ENCODE data around the gene RHOC. TPM values are rescaled to one million over a fixed set of nuclear protein-coding genes. Genes with fewer than 3 reads are reported as not detected.

The RHOC gene
- polyA plus RNA-seq, 1 of the 3 experiments (the other 2 are of a cell fraction): 1,028 TPM

- TF ChIP-seq RCOR1 (IDR thresholded peaks at IDR 0.05; ENCODE audit: low read length) (no peak), YY1 (IDR thresholded peaks at IDR 0.05; ENCODE audit: low read depth) (no peak), RXRA (IDR thresholded peaks at IDR 0.05; ENCODE audit: borderline replicate concordance, low read depth) (no peak), ELF1 (IDR thresholded peaks at IDR 0.05) (no peak)
Observed at GRCh38 chr1:112696578-112697314, 10.2 kb downstream of the RHOC start (continued).

DNA sequence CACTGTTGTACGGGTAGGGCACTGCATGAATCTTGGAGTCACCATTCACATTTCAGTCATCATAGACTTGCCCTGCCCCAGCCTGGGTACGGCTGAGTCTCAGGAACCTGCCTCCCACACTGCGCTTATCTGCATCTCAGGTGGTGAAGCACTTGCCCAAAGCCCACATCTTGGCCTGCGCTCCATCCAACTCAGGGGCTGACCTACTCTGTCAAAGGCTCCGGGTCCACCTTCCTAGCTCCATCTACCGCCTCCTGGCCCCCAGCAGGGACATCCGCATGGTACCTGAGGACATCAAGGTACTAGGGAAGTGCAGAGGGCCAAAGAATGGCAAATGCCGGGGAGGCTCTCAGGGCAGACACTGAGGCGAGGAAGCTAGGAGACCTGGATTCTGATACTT lies 11.7 kb downstream of the RHOC start:
- no peak overlapping the region for H3K4me2 ChIP-seq
- H3K27me3 ChIP-seq (ENCODE audit: insufficient read depth): no peaks in the 10 kb centered on the region
- no peaks in the 10 kb centered on the region for H3K9me2 ChIP-seq
- peaks cover 29 to 55% of the 10 kb centered on the region in 2 experiments for H3K36me3 ChIP-seq (replicated peaks in 1 of 2; ENCODE audit: control insufficient read depth in 1 of 2, insufficient read depth in 2 of 2, low read length in 1 of 2)
- DNase-seq: no peak
- H2AFZ ChIP-seq (ENCODE audit: low read depth): no peak overlapping the region
- H3K9me3 ChIP-seq: no peaks in the 10 kb centered on the region
- H3K4me1 ChIP-seq (ENCODE audit: control insufficient read depth in 1 of 2, insufficient read depth in 2 of 2, low read depth in 1 of 2, low read length in 1 of 2): peaks cover 10% of the 10 kb centered on the region in 2 experiments; a peak in 3 of 4 replicates
- no peak overlapping the region for H3K27ac ChIP-seq (ENCODE audit: low read depth in 2 of 2, low read length in 1 of 2)
- H3K9ac ChIP-seq: no peak overlapping the region
- no peaks in the 10 kb centered on the region; the same call in 1 of the 2 replicates for H4K20me1 ChIP-seq (ENCODE audit: insufficient read depth)
- no peaks in the 10 kb centered on the region for H3K79me2 ChIP-seq (ENCODE audit: insufficient read depth)
- TF ChIP-seq GABPA (IDR thresholded peaks at IDR 0.05; ENCODE audit: low read depth) (no peak), JUND (IDR thresholded peaks at IDR 0.05) (no peak), FOXM1 (IDR thresholded peaks at IDR 0.05; ENCODE audit: low read depth) (no peak), RAD21 (IDR thresholded peaks at IDR 0.05; ENCODE audit: low read length) (no peak), USF1 (IDR thresholded peaks at IDR 0.05; ENCODE audit: borderline replicate concordance, low read depth) (no peak), MXI1 (IDR thresholded peaks at IDR 0.05; ENCODE audit: low read depth, low read length) (no peak), MAX (IDR thresholded peaks at IDR 0.05; ENCODE audit: low read depth) (no peak), SIN3A (IDR thresholded peaks at IDR 0.05; ENCODE audit: borderline replicate concordance, low read depth, low read length) (no peak), ELF1 (IDR thresholded peaks at IDR 0.05) (no peak), EZH2phosphoT487 (IDR thresholded peaks at IDR 0.05; ENCODE audit: borderline replicate concordance, low read depth) (no peak), CTCF (IDR thresholded peaks at IDR 0.05) (no peak), NFIC (IDR thresholded peaks at IDR 0.05; ENCODE audit: borderline replicate concordance) (no peak), MEF2A (IDR thresholded peaks at IDR 0.05; ENCODE audit: borderline replicate concordance, low read depth) (no peak), CHD2 (IDR thresholded peaks at IDR 0.05; ENCODE audit: low read length, partially characterized antibody) (no peak), TAF1 (IDR thresholded peaks at IDR 0.05; ENCODE audit: borderline replicate concordance, low read depth, low read length) (no peak)
- TF ChIP-seq, protein P1, sequence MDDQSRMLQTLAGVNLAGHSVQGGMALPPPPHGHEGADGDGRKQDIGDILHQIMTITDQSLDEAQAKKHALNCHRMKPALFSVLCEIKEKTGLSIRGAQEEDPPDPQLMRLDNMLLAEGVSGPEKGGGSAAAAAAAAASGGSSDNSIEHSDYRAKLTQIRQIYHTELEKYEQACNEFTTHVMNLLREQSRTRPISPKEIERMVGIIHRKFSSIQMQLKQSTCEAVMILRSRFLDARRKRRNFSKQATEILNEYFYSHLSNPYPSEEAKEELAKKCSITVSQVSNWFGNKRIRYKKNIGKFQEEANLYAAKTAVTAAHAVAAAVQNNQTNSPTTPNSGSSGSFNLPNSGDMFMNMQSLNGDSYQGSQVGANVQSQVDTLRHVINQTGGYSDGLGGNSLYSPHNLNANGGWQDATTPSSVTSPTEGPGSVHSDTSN (IDR thresholded peaks at IDR 0.05): no peak
- TF ChIP-seq, protein P2, sequence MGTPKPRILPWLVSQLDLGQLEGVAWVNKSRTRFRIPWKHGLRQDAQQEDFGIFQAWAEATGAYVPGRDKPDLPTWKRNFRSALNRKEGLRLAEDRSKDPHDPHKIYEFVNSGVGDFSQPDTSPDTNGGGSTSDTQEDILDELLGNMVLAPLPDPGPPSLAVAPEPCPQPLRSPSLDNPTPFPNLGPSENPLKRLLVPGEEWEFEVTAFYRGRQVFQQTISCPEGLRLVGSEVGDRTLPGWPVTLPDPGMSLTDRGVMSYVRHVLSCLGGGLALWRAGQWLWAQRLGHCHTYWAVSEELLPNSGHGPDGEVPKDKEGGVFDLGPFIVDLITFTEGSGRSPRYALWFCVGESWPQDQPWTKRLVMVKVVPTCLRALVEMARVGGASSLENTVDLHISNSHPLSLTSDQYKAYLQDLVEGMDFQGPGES (IDR thresholded peaks at IDR 0.05; ENCODE audit: low read depth, low read length): no peak
- H3K4me3 ChIP-seq (ENCODE audit: low read depth in 2 of 2, low read length in 1 of 2): no peak overlapping the region
- 97% methylated on average over 9 of the region's 9 CpGs for WGBS (ENCODE audit: low lambda C conversion rate)
- H3F3A ChIP-seq (replicated peaks; ENCODE audit: insufficient read depth): peaks cover 15% of the 10 kb centered on the region
- ChIA-PET POLR2A (no interaction called here), CTCF (interaction anchor here (1.8 kb wide), 1 partner anchor 20 kb away, joined by 6 read pairs; the partner anchor contains the start of gene PPM1J)

Data from SK-N-SH (cell line).